ENCODE results near the gene ADGRG1.

The ADGRG1 gene

DNA sequence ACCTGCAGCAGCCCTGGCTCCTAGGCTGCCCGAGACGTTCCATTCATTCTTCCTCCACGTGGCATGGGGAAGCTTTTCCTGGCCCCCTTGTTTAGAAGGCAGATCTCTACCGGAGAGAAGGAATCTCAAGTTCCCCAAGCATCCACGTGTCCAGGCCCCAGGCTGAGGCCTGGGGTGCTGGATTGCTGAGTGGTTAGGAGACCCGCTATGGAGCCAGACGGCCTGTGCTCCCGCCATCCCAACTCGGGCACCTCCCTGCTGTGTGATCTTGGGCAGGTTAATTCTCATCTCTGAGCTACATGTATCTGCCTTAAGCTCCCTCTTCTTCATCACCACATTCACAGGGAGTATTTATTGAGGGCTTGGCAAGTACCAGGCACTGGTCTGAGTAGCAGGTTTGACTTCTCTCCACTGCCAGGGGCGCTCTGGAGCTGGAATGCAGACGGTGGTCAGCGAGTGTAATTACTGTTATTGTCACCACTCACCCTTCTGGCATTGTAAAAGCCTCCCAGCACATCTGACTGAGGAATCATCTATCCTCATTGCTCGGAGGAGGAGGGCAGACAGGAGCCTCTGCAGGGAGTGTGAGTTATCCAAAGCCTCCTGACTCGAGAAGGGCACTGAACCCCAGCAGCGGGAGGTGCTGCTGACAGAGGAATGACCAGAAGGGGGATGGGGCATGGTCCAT, 1.1 kb upstream of the ADGRG1 start:
- no peak for DNase-seq
- Histone ChIP-seq H3K27me3 (no peaks in the 10 kb centered on the region), H3K4me3 (ENCODE audit: low read depth, low read length) (no peak overlapping the region), H3K9me3 (no peaks in the 10 kb centered on the region), H3K36me3 (no peaks in the 10 kb centered on the region), H3K4me1 (peaks cover 15% of the 10 kb centered on the region)
- TF ChIP-seq, protein P1, sequence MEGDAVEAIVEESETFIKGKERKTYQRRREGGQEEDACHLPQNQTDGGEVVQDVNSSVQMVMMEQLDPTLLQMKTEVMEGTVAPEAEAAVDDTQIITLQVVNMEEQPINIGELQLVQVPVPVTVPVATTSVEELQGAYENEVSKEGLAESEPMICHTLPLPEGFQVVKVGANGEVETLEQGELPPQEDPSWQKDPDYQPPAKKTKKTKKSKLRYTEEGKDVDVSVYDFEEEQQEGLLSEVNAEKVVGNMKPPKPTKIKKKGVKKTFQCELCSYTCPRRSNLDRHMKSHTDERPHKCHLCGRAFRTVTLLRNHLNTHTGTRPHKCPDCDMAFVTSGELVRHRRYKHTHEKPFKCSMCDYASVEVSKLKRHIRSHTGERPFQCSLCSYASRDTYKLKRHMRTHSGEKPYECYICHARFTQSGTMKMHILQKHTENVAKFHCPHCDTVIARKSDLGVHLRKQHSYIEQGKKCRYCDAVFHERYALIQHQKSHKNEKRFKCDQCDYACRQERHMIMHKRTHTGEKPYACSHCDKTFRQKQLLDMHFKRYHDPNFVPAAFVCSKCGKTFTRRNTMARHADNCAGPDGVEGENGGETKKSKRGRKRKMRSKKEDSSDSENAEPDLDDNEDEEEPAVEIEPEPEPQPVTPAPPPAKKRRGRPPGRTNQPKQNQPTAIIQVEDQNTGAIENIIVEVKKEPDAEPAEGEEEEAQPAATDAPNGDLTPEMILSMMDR (IDR thresholded peaks at IDR 0.05; ENCODE audit: low read depth, low read length) = peak; percentile 22; the same call in 1 of the 2 replicates

DNA sequence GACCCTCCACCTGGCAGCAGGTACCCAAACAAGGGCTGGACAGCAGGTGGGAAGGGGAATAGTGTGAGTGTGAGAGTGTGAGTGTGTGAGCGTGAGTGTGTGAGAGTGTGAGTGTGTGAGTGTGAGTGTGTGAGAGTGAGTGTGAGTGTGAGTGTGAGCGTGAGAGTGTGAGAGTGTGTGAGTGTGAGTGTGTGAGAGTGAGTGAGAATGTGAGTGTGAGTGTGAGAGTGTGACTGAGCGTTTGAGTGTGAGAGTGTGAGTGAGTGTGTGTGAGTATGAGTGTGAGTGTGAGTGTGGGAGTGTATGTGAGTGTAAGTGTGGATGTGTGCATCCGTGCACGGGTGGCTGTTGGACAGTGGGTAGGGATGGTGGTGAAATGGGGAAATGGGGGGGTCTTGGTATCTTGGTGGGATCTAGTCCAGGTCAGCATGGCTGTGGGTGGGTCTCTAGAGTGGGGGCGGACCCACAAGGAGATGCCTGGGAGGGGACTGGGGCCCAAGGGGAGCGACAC, 408 bp downstream of the ADGRG1 start:
- TF ChIP-seq, protein P1 (IDR thresholded peaks at IDR 0.05; ENCODE audit: low read depth, low read length) = no peak
- H3K4me3 ChIP-seq (ENCODE audit: low read depth, low read length) = peak overlapping the region; percentile 12
- H3K4me1 ChIP-seq = peaks cover 8% of the 10 kb centered on the region
- no peaks in the 10 kb centered on the region for H3K27me3 ChIP-seq
- DNase-seq = no peak
- H3K36me3 ChIP-seq = no peaks in the 10 kb centered on the region
- H3K9me3 ChIP-seq = no peaks in the 10 kb centered on the region

DNA sequence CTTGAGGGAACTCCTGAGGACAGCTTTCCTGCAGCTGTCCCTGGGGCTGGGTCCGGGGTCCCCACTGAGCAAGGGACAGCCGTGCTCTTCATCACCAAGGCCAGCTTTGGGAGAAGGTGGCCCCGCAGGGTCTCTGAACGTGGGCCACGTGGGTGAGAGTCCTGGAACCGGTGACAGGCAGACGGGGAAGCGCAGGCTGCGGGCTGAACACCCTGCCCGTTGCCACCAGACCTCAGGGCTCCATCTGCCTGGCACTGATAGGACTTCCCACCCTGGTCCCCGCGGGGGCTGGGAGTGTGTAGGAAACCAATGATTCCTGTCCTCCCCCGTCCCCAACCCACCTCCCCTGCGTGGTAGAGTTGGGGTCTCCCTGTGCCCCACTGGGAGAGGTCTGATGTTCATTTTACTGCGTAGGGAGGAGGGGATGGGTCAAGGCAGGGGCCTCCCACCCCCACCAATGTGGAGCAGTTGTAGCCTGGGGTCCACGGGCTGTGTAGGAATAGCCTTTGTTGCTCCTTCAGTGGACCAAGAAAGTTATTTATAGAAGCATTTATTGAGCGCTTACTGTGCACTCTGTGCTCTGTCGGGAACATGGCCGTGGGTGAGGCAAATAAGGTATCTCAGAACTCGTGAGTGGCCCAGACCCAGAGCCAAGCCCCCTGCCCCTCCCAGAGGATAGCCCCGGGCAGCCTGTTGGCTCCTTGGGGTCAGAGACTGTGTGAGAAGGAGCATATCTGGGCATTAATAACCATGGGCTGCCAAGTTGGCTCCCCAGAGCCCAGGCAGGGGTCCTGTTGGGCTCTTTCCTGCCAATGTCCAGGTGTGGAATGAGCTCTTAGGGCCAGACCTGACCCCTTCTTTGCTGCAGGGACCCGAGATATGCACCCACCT, 1.3 kb downstream of the ADGRG1 start:
- no peak for DNase-seq
- no peaks in the 10 kb centered on the region for H3K36me3 ChIP-seq
- no peaks in the 10 kb centered on the region for H3K9me3 ChIP-seq
- H3K4me3 ChIP-seq (ENCODE audit: low read depth, low read length) = no peak overlapping the region
- H3K27me3 ChIP-seq = no peaks in the 10 kb centered on the region
- peaks cover 8% of the 10 kb centered on the region for H3K4me1 ChIP-seq
- TF ChIP-seq, protein P1 (IDR thresholded peaks at IDR 0.05; ENCODE audit: low read depth, low read length) = no peak

DNA sequence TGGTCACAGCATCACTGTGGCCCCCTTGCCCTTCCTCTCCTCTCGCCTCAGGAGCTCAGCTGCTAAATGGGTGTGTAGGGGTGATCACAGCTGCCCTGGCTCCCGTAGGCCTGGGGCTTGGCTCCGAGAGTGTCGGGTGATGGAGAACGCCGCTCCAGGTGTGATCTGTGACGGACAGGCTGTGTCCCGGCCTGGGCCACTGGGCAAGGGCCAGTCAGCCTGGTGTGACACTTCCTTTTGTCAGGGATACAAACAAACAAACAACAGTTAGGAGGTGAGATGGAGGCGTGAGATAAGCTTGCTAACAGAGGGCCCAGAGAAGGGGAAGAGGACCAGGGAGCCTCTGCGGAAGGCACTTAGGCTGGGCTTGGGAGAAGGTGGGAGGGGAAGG, 2.0 kb downstream of the ADGRG1 start:
- no peaks in the 10 kb centered on the region for H3K9me3 ChIP-seq
- H3K4me1 ChIP-seq = peaks cover 8% of the 10 kb centered on the region
- no peaks in the 10 kb centered on the region for H3K36me3 ChIP-seq
- no peaks in the 10 kb centered on the region for H3K27me3 ChIP-seq
- no peak for DNase-seq
- TF ChIP-seq, protein P1 (IDR thresholded peaks at IDR 0.05; ENCODE audit: low read depth, low read length) = no peak
- no peak overlapping the region for H3K4me3 ChIP-seq (ENCODE audit: low read depth, low read length)

DNA sequence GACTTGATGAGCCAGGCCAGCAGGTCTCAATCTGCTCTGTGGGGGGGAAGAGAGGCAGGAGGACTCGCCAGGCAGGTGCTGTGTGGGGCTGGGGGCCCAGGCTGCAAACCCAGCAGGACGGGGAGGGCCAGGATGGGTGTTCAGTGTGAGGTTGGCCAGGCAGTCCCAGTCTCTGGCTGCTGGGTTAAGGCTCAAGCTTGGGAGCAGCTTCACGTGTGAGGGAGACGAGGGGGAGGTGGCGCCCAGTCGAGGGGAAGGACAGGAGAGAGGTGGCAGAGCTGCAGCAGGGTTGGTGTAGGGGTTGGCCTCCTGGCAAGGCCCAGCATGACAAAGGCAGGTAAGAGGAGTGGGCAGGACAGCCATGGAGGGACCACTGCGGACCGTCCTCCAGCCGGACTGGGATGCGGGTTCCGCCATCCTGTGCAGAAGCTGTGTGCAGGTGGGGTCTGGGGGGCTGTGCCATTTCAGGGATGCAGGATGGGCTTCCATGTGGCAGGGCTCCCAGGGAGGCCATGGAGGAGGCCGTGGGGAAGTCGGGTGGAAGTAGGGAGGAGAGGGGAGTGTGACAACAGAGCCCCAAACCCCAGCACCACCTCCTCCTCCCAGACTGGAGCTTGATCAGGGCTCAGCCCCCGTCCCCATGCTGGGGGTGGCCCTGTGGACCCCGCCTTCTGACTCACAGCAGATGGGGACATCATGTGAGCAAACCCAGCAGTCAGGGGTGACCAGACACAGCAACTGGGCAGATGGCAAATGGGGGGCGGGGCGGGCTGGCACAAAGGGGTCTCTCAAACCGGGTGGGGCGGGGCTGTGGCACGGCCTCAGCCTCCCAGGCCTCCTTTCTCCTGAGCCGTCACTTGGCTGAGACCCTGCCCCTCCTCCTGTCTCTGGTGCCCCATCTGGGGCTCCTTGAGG, 2.8 kb downstream of the ADGRG1 start:
- Histone ChIP-seq H3K4me3 (ENCODE audit: low read depth, low read length) (no peak overlapping the region), H3K9me3 (no peaks in the 10 kb centered on the region), H3K36me3 (no peaks in the 10 kb centered on the region), H3K4me1 (peaks cover 8% of the 10 kb centered on the region), H3K27me3 (no peaks in the 10 kb centered on the region)
- TF ChIP-seq, protein P1 (IDR thresholded peaks at IDR 0.05; ENCODE audit: low read depth, low read length) = no peak
- DNase-seq = no peak
